Esophagus muscularis mucosa (tissue), 3 donors: ENCODE data around the gene CCDC32.

Source experiments
- POLR2A ChIP-seq: fragments of 450-650 bp; IDR thresholded peaks from one replicate; pipeline ENCODE4 v1.6.1; 2017; ENCODE audit warnings: antibody characterized with exemption, moderate library complexity, mild to moderate bottlenecking, low read depth
- TF ChIP-seq, protein P1 (sequence below), 3 experiments: fragments of 200-600 bp in 2 of 3; fragments of 450-650 bp in 1 of 3; sonication (generic) in 2 of 3; IDR thresholded peaks; one replicate each; pipeline ENCODE4 v1.5.1; 2017 to 2019; ENCODE audit warnings: antibody characterized with exemption in 3 of 3, mild to moderate bottlenecking in 2 of 3, moderate library complexity in 1 of 3

DNA sequence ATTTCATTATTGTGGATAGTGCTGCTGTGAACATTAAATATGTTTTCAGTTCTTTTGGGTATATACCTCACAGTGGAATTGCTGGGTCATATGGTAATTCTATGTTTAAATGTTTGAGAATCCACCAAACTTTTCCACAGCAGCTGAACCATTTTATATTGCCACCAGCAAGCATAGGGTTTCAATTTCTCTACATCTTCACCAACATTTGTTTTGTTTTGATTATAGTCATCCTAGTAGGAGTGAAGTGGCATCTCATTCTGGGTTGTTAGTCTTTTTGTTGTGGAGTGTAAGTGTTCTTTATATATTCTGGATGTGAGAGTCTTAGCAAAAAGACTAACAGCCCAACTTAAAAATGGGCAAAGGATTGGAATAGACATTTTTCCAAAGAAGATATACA is 10.3 kb upstream of the CCDC32 start:
- TF ChIP-seq POLR2A = no peak
- TF ChIP-seq, protein P1, sequence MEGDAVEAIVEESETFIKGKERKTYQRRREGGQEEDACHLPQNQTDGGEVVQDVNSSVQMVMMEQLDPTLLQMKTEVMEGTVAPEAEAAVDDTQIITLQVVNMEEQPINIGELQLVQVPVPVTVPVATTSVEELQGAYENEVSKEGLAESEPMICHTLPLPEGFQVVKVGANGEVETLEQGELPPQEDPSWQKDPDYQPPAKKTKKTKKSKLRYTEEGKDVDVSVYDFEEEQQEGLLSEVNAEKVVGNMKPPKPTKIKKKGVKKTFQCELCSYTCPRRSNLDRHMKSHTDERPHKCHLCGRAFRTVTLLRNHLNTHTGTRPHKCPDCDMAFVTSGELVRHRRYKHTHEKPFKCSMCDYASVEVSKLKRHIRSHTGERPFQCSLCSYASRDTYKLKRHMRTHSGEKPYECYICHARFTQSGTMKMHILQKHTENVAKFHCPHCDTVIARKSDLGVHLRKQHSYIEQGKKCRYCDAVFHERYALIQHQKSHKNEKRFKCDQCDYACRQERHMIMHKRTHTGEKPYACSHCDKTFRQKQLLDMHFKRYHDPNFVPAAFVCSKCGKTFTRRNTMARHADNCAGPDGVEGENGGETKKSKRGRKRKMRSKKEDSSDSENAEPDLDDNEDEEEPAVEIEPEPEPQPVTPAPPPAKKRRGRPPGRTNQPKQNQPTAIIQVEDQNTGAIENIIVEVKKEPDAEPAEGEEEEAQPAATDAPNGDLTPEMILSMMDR (IDR thresholded peaks at IDR 0.05) = no peak
